ENCODE data around the gene UCK2. TPM values are rescaled to one million over a fixed set of nuclear protein-coding genes. Genes with fewer than 3 reads are reported as not detected.

Gene UCK2
- total RNA-seq, 1 donor from 2014 or later, result 77.9 TPM

DNA sequence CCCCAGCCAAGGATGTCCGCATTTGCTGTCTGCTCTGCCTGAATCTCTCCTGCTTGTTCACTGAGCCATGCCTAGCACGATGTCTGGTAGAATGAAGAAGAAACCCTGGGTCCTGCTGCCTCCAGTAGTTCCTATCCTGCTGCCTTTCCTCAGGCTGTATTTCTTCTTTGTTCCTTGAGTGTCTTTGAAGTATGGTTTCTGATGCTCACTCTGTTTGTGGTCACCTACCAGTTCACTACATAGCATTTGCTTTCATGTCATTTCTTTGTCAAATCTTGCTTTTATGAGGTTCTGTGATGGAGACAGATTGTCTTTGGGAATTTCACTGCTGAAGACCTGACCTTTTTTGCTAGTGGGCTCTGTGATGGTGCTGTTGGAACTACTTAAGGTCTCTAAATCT is 5.9 kb downstream of the UCK2 start:
- DNase-seq (ENCODE audit: low spot score in 2 of 2) (no peak), FAIRE-seq (no peak)

DNA sequence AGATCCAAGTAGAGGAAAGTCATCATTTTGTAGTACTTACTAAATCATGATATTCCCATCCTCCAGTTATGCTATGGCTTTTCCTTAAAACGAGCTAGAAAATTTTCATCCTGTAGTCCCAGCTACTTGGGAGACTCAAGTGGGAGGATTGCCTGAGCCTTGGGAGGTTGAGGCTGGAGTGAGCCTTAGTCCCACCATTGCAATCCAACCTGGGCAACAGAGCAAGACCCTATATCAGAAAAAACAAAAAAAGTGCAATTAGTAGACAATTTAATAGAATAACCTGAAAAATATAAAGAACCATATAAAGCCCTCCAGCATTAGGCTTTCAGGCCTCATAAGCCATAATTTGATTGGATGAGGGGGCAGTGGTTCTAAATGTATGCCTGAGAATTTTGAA is 6.8 kb downstream of the UCK2 start:
- no peak for DNase-seq (ENCODE audit: low spot score in 2 of 2)

DNA sequence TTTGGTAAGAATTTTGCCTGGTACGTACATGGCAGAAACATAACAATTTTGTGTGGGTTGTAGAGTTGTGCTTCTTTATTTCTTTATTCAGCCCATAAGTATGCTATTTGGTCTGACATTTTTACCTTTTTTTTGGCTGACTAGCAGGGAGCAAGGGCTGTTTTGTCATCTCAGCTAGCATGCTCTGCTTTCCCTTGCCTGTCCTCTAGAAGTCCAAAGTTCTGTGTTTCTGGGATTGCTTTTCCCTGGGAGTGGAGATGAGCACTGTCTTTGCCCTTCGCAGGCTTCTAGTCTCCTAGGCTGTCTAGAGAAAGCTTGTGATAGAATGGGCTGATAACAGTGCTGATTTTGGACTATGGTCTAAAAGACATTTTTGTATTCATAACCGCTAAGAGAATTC is 7.5 kb downstream of the UCK2 start:
- no peak for DNase-seq (ENCODE audit: low spot score in 2 of 2)
- no peak for FAIRE-seq

More for the DNA sequence above, 6.8 kb downstream of the UCK2 start:
- FAIRE-seq, result no peak

DNA sequence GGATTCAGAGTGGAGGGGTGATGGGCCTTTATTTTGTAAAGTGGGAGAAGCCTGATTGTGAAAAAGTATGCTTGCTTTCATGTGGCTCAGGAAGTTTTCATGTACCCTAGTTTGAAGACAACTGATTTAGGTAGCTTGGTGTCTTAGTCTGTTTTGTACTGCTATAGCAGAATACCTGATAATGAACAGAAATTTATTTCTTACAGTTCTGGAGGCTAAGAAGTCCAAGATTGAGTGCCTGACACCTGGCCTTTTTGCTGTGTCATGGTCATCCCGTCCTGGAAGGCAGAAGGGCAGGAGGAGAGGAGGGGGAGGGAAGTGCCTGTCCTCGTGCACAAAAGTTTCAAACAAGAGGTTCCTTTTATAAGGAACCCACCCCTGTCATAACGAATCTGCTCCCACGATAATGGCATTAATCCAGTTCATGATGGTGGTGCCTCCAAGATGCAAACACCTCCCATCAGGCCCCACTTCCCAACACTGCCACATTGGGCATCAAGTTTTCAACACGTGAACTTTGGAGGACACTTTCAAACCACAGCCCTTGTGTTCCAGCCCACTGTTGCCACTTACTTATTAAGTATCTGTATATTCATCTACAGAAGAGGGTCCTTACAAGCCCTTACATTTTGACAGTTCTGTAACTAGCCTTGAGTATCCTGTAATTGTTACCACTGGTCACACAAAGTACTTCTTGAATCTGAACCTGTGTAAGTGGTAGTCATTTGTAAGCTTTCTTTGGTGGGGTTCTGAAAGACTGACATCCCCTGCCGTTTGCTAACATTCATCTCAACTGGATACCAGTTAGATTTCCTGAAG is 9.5 kb downstream of the UCK2 start:
- FAIRE-seq (no peak), DNase-seq (ENCODE audit: low spot score in 2 of 2) (no peak)

DNA sequence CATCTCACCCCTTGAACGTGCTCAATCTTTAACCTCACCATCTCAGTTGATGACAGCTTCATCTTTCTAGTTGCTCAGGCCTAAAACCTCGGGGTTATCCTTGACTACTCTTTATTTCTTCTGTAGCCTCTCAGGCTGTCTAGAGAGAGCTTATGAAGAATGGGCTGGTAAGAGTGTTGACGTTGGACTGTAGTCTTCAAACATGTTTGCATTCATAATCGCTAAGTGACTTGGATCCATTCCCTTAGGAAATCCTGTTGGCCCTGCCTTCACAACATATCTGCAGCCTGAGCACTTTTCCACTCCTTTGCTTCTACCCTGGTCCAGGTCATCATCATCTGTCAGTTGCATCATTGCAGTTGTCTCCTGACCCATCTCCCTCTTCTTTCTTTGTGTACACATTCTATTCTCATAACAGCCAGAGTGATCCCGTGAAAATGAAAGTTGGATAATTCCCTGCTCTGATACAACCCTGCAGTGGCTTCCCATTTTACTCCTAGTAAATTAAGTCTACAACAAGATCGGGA is 10.5 kb downstream of the UCK2 start:
- DNase-seq (ENCODE audit: low spot score in 2 of 2), result no peak
- no peak for FAIRE-seq

DNA sequence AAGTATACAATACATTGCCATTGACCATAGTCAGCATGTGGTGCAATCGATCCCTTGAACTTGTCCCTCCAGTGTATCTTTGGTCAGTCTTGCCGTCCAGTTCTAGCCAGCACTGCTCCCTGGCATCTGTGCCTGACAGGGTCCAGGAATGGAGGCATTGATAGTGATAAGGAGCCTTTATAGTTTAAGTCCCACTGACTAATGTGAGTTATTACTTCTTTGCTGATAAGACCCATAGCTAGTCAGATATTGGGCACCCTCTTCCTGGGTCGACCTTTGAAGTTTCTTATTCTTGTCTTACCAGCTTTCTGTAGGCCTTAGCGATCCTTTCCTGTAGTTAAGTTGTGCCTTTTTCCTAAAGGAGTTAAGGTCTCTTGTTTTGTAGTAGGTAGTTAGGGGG is 13.0 kb downstream of the UCK2 start:
- no peak for FAIRE-seq
- DNase-seq (ENCODE audit: low spot score in 2 of 2), result no peak

DNA sequence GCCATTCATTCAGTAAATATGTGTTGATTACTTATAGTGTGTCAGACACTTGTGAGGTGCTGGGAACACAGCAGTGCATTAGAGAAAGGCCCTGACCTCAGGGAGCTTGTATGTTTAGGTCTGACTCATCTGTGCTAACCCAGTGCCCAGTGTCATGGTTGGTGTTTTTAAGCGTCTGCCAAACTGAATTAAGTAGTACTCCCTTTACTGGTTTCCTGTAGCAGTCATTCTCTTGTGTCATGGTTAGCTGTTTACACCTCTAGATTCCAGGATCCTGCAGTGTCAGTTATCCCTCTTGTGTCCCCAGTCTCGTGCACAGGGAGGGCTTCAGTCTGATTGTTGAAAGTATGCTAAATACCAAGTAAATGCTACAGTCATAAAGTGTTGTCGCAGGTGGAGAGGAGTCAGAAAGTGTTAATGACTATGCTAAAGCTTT is 14.2 kb downstream of the UCK2 start:
- FAIRE-seq, result no peak

DNA sequence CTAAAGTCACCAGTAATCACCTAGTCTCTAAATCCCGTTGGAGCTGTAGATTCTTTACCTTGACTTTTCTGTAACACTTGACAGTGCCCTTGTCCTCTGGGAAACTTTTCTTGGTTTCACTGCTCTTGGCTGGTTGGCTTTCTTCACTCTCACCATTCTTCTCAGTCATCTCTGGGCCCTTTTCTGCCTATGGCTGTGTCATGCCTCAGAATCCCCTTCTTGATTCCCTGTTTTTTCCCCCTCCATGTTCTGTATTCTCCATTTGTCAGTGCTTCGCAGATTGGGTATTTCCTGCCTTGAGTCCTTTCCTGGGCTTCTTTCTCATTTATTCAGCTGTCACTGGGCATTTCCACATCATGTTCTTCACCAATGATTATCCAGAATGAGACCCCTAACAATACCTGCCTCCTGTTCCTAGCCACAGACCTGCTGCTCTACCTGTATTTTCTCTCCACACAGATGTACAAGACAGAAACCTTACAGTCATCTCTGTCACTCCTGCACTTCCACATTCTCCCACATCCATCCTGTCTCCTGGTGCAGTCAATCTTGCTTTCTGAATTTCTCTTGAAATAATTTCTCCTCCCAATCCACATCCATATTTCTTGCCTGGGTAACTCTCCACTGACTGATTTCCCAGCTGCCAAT is 14.7 kb downstream of the UCK2 start:
- FAIRE-seq (no peak), DNase-seq (ENCODE audit: low spot score in 2 of 2) (no peak)

More for the DNA sequence above, 14.2 kb downstream of the UCK2 start:
- DNase-seq (ENCODE audit: low spot score in 2 of 2), result no peak

DNA sequence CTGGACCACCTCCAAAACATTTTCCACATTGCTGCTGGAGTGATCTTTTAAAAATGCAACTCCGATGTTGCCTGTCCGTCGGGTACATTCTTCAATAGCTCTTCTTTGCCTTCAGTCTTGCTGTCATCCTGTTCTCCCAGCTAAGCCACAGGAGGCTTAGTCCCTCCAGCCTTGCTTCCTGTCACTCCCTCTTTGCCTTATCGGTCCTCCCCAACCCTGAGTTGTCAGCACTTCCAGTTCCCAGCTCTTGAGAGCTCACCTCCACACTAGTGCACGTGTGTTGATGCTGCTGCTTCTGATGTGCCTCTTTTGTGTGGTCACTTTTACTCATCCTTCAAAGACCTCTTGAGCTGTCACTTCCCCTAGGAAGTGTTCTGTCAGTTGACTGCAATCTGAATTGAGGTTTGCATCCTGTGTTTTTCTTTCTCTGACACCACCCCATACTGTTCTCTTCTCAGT is 15.3 kb downstream of the UCK2 start:
- FAIRE-seq, result no peak
- DNase-seq (ENCODE audit: low spot score in 2 of 2), result no peak

DNA sequence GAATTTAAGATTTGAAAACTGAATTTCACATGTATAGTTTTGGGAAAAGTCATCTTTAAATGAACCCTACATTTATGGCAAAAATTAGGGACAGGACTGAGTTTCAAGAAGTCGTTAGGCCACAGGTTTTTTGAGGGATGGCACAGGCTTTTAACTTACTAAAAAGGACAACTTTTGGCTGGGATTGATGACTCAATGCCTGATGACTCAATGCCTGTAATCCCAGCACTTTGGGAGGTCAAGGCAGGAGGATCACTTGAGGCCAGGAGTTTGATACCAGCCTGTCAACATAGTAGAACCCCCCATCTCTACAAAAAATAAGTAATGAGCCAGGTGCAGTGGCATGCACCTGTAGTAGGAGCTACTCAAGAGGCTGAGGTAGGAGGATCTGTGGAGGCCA is 15.9 kb downstream of the UCK2 start:
- FAIRE-seq (no peak), DNase-seq (ENCODE audit: low spot score in 2 of 2) (no peak)

DNA sequence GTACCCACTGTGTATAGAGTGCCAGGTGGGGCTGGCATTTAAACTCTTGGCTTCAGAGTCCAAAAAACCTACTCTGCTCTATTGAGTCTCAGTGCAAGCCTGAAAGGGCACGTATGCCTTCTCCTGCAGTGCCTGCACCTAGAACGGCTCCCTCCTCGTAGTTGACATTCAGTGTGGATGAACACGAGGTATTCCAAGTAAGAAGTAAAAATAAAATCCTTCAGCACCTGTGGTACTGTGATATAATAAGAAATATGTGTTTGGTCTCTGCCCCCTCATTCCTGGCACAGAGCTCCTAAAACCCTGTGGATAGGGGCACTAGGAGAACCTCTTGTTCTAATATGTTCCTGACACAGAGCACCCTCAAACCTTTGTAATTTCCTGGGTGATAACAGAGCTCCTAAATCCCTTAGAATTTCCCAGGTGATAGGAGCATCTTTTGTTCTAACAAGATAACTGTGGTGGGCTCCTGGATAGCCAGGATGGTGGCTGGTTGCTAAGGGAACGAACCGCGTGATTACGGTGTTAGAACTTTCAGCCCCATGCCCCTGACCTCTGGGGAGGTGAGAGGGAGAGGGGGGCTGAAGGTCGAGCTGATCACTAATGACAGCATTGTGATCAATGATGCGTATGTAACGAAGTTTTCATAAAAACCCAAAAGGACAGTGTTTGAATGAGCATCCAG is 16.8 kb downstream of the UCK2 start:
- FAIRE-seq (no peak), DNase-seq (ENCODE audit: low spot score in 2 of 2) (no peak)

DNA sequence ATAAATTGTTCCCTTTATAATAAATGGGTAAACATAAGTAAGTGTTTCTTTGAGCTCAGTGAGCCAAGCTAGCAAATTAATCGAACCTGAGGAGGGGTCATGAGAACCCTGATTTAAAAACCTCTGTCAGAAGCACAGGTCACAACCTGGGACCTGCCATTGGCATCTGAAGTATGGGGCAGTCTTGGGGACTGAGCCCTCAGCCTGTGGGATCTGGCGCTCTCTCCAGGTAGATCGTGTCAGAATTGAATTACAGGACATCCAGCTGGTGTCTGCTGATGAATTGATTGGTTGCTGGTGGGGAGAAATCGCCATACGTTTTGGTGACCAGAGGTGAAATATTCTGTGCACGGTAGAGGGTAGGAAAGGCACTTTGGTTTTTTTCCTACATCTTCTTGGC is 17.5 kb downstream of the UCK2 start:
- FAIRE-seq, result no peak
- DNase-seq (ENCODE audit: low spot score in 2 of 2), result no peak

DNA sequence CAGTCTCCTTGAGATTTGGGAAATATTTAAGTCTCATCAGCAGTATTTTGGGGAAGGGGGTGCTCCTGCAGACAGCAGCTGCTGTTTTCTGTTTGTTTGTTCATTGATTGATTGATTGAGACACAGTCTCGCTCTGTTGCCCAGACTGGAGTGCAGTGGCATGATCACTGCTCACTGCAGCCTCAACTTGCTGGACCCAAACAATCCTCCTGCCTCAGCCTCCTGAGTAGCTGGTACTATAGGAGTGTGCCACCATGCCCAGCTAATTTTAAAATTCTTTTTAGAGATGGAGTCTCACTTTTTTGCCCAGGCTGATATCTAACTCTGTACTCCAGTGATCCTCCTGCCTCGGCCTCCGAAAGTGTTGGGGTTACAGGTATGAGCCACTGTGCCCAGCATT is 18.2 kb downstream of the UCK2 start:
- DNase-seq (ENCODE audit: low spot score in 2 of 2) (no peak), FAIRE-seq (no peak)

DNA sequence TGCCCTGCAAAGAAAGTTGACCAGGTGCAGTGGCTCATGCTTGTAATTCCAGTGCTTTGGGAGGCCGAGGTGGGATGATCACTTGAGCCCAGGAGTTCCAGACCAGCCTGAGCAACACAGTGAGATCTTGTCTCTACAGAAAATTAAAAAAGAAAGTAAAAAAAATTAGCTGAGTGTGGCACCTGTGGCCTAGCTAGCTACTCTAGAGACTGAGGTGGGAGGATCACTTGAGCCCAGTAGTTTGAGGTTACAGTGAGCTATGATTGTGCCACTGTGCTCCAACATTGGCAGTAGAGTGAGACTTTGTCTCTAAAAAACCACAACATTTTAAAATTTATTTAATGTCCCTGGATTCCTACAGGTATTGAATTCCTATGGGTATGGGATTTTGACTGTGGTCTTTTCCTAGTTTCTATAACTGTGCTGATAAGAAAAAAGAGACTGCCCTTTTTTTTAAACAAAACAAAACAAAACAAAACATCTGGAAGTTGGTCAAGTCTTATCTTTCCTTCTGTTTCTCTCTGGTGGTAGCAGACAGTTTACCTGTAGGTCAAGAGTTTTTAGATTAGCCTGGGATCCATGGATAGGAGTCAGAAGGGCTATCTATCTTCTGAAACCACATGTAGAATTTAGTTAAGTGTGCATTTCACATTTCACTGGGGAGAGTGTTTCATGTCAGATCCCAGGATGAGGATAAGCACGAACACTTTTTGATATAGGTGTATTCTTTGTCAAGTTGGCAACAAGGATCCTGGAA is 18.8 kb downstream of the UCK2 start:
- no peak for FAIRE-seq
- DNase-seq (ENCODE audit: low spot score in 2 of 2), result no peak

DNA sequence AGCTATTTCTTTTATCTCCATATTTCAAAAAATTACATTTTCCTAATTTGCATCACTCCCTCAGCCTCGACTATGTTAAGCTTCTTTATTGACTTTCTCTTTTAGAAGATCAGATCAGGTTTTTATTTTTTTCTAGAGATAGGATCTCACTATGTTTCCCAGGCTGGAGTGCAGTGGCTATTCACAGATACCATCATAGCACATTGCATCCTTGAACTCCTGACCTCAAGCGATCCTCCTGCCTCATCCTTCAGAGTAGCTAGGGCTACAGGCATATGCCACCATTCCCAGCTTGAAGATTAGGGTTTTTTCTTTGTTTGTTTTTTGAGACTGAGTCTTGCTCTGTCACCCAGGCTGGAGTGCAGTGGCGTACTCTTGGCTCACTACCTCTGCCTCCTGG is 20.1 kb downstream of the UCK2 start:
- FAIRE-seq, result no peak
- no peak for DNase-seq (ENCODE audit: low spot score in 2 of 2)

DNA sequence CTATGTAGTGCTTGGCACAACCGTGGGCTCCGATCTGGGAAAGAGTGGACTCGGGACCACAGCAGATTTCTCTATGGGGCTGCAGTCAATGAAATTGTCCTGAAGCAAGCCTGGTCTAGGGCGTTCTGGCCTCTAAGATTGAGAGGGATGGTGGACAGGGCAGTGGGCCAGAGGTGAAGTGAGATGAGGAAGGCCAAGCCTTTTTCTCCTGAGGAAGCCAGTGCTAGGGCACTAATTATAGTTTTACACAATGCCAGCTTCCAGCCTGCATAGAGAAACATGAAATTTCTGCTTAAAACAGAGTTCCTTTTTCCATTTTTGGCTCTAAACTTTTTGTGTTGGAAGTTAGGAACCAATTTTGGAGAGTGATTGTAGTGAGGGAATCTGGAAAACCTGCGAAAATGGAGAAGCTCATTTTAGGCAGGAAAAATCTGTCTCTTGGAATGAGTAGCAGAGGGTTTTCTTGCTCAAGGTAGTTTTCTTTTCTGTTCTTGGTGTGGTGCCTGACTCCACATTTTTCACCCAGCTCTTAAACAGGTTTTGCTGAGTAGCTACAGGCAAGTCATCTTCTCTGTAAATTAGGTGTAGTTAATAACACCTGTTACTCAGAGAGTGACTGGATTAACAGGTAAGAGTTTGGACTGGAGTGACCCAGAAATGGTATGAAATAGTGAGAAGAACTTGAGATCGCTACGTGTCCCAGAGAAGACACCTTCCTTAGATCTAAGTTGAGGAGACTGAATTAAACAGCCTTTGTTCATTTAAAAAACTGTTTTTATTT is 22.1 kb downstream of the UCK2 start:
- DNase-seq (ENCODE audit: low spot score in 2 of 2), result no peak
- no peak for FAIRE-seq

DNA sequence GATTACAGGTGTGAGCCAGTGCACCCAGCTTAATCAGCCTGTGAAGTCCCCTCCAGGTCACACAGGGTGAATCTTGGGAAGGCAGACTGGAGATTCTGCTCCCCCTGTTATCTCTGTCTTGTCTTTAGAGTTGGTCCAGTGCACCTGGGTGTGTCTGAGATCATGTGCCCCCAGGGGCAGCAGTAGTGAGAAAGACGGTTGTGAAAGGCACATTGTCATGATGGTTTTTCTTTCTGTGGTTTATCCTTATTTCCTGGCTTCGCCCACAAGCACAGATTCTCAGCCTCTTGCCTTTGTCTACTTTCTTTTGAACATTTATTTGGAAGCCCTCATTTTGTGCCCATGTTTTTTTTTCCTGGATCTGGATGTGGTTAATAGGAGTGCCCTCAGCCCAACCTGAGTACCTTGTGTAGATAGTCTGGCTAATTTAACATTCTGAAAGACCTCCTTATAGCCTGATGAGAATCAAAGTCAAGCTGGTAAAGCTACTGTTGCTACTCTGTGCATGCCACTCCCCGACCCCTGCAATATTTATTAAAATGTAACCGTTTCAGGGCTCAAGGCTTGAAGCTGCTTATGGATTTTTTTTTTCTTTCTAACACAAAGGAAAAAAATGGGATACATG is 23.7 kb downstream of the UCK2 start:
- no peak for DNase-seq (ENCODE audit: low spot score in 2 of 2)
- FAIRE-seq, result no peak

DNA sequence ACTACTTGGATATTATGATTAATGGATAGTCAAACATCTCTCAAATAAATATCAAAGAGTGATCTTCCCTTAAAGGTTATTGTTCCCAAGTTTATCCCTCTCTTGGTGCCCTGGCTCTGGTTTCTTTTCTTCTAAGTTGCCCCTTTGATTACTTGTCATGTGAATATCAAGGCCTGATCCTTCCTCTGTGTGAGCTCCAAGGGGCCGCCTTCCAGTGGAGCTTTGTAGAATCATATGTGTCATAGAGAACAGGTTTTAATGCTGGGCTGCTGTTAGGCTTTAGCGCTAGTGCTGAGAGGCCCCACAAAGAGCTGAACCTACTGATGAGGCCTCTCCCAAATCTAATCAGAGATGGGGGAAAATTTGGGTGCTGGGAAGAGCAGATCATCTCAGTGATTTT is 25.5 kb downstream of the UCK2 start:
- DNase-seq (ENCODE audit: low spot score in 2 of 2) (no peak), FAIRE-seq (no peak)

DNA sequence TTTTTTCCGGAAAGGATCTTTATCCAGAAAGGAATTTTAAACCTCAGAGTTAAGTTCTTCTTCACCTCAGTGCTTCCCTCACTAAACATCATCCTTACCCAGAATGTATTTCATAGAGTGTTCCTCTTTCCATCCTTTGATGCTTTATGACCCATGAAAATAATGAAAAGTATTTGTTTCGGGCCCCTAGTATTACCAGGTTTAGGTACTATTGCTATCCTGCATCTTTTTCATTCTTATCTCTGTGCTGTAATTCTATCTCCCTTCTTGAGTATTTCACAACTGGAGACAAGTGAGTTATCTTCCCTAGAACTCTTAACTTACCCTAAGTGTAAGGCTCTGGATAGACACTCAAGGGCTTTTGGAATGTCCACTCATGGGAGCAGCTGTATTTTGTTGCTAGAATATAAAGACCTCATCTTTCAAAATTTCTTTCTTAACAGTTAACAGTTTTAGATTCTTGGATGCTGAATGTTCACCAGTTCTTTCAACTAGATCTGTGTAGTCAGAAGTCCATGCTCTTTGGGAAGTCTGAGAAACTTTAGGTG is 26.2 kb downstream of the UCK2 start:
- FAIRE-seq (no peak), DNase-seq (ENCODE audit: low spot score in 2 of 2) (no peak)

All from frontal cortex (tissue), 4 donors.